HG03159 (cell line): ENCODE data around the gene TMPRSS11B.
"Not testable (repeated sequence)": the region's sequence is repeated elsewhere in the genome, so short reads cannot be mapped to it uniquely, and the experiment has no call there.

Source experiments
- ATAC-seq: cut with Tn5 transposase; IDR thresholded peaks from one replicate; pipeline ENCODE4 v1.9.1; 2021; ENCODE audit warnings: mild to moderate bottlenecking, moderate library complexity; ENCODE audit not compliant: unreplicated experiment

TMPRSS11B gene

GRCh38 chr4:68228568-68228967, 16.9 kb downstream of the TMPRSS11B start:
- no peak for ATAC-seq

- no peak for ATAC-seq
Observed at GRCh38 chr4:68218044-68218443, 27.4 kb downstream of the TMPRSS11B start.

DNA sequence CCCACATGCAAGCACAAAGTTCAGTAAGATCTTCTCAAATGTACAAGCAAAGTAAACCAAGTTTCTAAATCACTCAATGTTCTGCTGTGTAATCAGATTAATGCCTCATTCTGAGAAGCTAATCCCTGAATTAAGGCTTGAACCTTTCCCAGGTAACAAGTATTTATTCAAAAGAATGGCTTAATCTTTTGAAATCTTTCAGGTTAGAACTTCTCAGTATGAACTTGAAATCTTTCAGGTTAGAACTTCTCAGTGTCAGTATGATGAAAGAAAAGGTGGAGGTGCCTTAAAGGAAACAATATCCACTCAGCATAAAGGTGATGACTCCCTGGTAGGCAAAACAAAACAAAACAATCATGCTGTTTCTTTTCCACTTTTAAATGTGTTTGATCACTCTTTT, 29.0 kb downstream of the TMPRSS11B start:
- ATAC-seq, result no peak

- no peak for ATAC-seq
Observed at GRCh38 chr4:68209003-68209402, 36.5 kb downstream of the TMPRSS11B start.

- ATAC-seq, result not testable (repeated sequence)
Observed at GRCh38 chr4:68194305-68194704, 51.2 kb downstream of the TMPRSS11B start.

- ATAC-seq, result no peak
Observed at GRCh38 chr4:68193194-68193593, 52.3 kb downstream of the TMPRSS11B start.

GRCh38 chr4:68187145-68187544, 58.3 kb downstream of the TMPRSS11B start:
- ATAC-seq, result no peak

- no peak for ATAC-seq
Observed at GRCh38 chr4:68184923-68185322, 60.6 kb downstream of the TMPRSS11B start.

- ATAC-seq, result no peak
Observed at GRCh38 chr4:68183417-68183816, 62.1 kb downstream of the TMPRSS11B start.

GRCh38 chr4:68182382-68182820, 63.1 kb downstream of the TMPRSS11B start:
- no peak for ATAC-seq

GRCh38 chr4:68180849-68181526, 64.5 kb downstream of the TMPRSS11B start:
- ATAC-seq, result no peak

DNA sequence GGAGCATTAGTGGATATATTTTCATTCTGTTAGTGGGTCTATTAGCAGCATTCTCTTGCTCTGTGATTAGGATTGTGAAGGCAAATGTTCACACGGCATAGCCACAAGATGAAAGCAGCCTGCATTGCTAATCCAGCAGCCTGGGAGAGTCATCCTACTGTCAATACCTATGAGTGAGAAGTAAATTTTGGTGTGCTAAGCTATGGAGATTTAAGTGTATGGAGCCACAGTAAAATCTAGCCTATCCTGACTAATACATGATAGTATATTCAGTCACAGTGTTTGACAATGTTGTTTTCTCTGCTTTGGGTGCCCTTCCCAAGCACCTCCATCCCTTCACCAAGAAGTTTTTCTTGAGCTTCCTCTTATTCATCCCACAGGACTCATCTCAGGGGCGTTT, 68.6 kb downstream of the TMPRSS11B start:
- no peak for ATAC-seq
